EL (cell line): ENCODE results near the gene LPCAT2.
A peak's percentile ranks its signal among the peaks of the same experiment; 100 is the strongest.

Experiments
- DNase-seq: peaks from one replicate; pipeline ENCODE4 v3.0.0-alpha.2; 2016

LPCAT2 gene

DNA sequence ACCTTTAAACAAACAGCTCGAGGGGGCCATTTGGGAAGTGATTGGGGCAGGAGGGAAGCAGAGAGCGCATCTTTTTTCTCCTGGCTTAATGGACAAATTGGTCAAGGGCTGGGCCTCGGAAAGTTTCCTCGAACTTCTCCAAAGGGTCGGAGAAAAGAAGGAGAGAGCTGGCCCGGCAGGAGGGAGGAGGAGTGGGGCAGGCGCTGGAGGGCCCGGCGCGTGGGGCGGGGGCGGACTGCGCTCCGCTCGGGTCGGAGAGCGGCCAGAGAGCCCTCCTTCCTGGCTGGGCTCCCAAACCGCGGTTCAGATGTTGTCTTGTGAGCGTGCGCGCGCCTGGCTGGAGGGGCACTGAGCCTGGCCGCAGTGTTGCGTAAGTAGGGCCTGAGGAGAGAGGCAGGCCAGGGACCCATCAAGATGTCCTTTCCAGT, 28.6 kb upstream of the LPCAT2 start:
- peak; percentile 91 for DNase-seq

DNA sequence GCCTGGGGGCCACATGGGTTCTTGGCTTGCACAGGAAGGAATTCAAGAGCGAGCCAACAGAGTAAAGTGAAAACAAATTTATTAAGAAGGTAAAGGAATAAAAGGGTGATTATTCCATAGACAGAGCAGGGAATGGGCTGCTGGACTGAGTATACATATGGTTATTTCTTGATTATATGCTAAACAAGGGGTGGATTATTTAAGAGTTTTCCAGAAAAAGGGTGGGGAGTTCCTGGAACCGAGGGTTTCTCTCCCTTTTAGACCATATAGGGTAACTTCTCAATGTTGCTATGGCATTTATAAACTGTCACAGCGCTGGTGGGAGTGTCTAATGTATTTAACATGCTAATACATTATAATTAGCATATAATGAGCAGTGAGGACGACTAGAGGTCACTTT, 27.8 kb upstream of the LPCAT2 start:
- no peak for DNase-seq

DNA sequence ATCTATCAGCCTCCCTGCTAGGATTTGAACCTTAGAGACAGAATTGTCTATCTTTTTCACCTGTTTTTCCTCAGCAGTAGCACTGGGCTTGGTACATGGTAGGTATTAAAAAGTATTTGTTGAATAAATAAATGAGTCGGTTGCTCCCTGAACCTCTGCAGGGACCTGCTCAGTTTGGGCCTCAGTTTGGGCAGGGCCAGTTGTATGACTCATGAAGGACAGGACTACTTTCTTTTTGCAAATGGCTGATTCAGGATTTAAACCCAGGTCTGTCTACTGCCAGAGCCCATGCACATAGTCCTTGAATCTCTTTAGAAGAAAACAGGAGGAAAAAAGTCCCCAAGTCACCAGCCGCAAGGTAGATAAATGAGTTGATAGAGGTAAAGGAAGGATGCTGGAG, 26.8 kb upstream of the LPCAT2 start:
- peak; percentile 43 for DNase-seq

DNA sequence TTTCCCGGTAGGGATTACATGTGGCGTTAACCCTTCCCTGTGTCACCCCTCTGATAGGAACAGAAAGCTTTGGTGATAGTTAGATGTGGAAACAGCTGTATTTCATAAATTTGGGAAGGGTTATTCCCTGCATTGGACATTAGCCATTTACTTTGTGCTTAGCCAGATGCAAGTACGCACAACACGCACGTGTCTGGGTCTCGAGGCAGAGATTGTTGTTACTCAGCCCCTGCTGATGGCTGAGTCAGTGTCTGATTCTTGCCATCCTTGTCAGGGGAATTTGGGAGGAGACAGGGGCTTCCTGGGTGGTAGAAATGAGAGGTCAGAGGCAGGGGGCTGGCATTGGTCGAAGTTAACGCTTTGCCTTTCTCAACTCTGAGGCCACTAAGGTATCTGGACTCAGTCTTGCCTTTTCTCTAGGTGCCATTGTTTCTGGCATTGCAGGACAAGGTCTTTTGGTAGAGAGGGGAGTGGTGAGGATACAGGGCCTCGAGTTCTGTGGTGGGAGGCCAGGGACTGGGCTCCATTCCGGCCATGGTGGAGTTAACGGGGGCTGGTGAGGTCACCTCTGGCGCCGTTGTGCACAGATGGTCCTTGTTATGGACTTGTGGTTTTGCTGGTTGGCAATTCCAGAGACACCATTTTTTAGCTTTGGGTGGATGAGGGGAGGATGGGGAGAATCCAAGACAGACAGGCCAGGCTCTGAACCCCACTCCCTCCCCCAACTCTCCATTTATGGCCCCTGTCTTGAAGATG, 21.6 kb upstream of the LPCAT2 start:
- peak; percentile 77 for DNase-seq

DNA sequence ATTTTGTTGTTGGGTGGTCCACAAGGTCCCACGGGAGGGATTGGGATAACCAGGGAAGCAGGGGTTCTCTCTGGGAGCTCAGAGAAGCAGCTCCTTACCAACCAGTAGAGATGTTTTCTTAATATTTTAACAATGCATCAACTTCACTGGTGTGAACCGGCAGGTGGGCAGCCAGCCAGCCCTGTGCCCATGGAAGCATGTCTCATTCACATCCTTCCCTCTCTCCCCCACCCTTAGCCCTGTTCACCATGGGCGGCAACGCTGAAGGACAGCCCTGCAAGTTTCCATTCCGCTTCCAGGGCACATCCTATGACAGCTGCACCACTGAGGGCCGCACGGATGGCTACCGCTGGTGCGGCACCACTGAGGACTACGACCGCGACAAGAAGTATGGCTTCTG, 20.6 kb upstream of the LPCAT2 start:
- no peak for DNase-seq

DNA sequence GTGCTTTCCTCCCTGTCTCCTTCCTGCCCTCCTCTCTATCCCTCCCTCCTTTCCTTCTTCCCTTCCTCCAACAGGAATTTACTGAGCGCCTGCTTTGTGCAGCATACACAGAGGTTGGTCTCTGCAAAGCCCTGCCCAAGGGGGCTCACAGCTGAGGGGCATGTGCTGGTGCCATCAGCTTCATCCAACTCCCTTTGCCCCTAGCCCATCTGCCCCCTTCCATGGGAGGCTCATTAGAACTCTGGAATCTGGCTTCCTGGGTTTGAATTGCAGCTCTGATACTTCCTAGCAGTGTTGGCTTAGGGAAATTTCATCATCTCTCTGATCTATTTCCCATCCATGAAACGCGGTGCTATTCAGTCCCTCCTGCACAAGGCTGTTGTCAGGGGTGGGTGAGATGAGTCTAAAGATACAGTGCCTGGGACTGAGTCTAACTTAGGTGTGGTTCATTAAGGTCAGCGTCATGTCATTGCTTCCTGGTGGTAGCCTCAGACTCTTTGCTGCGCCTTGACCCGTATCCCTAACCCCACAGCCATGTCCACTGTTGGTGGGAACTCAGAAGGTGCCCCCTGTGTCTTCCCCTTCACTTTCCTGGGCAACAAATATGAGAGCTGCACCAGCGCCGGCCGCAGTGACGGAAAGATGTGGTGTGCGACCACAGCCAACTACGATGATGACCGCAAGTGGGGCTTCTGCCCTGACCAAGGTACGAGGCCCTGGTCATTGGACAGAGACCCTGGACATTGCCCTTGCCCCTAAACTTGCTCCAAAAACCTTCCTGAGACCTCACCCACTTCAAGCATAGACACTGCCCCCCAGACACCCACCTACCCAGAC, 19.5 kb upstream of the LPCAT2 start:
- no peak for DNase-seq

DNA sequence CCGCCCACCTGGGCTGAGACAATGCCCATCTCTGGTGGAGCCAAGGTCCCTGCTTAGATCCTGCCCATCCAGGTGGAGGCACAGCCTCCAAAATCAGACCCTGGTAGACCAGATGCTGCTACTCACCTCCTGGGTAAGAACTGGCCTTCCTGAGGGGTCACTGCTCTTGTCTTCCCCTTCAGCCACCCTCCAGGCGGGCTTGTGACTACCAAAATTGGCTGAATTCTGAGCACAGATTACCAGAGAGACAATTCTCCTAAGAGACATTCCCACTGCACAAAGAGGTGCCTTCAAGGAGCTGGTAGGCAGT, 19.0 kb upstream of the LPCAT2 start:
- DNase-seq, result no peak

DNA sequence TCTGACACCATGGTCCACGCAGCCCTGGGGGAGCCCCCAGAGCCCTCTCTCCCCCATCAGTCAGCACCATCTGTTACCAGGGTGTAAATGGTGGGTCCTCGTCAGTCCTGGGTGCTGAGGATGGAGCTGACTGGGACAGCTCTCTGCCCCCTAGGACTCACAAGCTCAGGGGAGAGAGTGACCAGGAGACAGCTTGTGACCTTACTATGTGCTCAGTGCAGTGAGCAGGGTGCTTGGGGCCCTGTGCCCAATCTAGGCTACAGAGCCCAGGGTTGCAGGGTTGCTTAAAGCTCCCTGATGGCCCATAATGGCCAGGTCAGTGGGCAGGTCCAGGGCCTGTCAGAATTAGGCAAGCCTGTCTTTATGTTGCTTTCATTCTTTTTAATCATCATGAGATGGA, 18.6 kb upstream of the LPCAT2 start:
- no peak for DNase-seq

DNA sequence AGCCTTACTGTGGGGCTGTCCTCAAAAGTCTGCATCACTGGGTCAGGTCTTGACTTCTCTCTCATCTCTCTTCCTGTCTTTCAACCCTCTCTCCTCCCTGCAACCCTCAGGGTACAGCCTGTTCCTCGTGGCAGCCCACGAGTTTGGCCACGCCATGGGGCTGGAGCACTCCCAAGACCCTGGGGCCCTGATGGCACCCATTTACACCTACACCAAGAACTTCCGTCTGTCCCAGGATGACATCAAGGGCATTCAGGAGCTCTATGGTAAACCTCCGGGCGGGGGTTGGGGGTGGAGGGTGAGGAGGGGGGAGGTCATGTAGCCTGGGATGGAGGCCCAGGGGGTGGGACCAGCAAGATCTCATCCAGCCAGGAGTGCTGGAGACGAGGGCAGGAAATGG, 17.2 kb upstream of the LPCAT2 start:
- DNase-seq, result no peak

DNA sequence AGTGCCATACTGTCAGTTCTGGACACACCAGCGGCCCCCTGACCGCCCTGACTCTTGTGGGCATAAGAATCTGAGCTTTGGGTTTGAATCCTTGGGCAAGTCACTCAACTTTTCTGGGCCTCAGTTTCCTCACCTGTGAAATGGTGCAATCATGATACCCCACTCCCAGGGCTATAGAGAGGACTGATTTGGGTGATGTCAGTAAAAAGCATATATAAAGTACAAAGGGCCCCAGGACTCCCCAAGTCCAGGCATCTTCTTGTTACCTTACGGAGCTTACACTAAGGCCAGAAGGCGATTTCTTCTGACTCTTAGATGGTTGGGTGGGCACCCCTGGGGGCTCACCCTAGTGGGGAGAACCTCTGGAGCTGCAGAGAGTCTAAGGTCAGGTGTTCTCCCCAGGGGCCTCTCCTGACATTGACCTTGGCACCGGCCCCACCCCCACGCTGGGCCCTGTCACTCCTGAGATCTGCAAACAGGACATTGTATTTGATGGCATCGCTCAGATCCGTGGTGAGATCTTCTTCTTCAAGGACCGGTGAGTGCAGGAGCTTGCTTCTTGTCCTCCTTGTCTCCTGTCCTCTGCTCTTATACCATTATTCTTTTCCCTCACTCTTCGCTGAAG, 16.0 kb upstream of the LPCAT2 start:
- no peak for DNase-seq

DNA sequence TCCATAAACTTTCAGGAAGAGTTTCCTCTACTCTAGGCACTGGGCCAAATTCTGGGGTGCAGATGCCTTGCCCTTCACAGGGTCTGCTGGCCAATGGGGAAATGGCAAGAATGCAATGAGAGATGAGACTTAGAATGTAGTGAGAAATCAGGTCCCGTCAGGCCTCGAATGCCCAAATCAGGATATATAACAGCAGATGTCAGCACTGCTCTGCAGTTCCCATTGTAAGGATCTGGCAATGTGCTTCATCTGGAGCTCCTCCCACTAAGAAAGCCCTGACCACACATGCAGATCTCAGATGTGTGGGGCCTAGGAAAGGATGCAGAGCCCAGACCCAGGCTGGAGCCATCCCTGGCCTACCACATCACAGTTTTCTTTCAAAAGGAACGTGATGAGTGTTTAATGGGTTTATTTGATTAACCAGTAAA, 13.9 kb upstream of the LPCAT2 start:
- peak; percentile 86 for DNase-seq

DNA sequence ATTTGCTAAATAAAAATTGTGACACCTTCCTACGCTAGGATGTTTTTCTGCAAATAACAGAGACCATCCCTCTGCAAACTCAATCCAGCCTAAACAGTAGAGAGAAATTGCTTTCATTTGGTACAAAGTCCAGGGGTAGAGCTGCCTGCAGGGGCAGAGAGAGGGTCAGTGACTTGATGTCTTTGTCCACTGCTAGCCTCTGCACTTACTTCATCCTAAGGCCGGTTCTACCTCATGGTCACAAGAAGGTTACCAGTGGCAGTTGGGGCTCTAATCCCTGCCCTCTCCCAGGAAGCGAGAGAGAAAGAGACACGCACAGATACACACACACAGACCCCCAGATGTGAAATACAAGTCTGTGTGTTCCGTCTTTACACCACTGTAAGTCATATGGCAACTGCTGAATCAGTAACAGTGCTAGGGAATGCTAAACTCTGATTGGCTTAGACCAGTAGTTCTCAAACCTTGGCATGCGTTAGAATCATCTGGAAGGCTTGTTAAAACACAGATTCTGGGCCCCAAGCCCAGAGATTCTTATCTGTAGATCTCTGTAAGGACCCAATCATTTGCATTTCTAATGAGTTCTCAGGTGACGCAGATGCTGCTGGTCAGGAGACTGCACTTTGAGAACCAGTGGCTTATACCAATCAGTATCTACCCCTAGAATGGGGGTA, 13.1 kb upstream of the LPCAT2 start:
- DNase-seq, result peak; percentile 70

DNA sequence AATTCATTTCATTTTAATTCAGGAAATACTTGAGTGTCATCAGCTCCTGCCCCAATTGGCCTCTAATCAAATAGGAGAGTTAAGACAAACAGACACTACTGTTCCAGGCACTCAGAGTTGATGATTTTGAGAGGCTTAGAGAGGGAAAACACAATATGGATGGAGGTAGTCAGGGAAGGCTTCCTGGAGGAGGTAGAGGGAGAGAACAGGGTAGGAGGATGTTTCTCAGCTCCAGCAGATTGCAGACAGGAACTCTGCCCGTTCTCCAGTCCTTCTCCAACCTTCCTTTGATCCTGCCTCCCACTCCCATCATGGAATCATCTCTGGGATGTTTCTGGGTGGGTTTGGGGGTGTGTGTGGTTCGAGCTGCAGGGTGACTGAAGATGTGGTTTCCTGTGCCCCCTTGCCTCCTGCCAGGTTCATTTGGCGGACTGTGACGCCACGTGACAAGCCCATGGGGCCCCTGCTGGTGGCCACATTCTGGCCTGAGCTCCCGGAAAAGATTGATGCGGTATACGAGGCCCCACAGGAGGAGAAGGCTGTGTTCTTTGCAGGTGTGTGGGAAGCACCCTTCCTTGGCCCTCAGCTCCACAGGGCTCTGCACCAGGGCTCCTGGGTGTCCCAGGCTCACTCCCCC, 12.2 kb upstream of the LPCAT2 start:
- DNase-seq, result no peak

DNA sequence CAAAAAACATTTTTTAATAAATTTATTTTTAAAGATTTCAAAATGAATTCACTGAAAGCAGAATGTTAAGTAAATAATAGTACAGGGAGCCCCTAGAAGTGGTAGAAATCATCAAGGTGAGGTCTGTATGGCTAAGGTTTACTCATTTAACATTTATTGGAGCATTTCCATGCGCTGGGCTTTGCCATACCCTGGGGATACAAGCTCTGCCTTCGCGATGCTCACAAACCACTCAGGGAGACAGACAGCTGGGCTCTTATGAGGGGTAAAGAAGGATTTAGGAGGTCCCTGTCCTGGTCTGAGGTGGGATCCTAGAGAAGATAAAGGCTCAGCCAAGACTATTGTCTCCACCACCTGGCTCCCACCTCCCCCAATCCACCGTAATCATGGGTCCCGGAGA, 11.3 kb upstream of the LPCAT2 start:
- DNase-seq, result no peak

DNA sequence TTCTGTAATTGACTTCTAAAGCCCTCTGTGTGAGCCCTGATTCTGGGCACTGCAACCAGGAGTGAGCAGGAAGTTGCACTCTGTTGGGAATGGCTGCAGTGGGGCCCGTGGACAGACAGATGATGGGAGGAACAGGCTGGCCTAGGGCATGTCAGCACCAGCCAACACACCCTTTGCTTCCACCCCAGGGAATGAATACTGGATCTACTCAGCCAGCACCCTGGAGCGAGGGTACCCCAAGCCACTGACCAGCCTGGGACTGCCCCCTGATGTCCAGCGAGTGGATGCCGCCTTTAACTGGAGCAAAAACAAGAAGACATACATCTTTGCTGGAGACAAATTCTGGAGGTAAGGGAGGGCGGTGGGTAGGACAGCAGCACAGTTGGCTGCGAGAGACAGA, 10.8 kb upstream of the LPCAT2 start:
- DNase-seq, result no peak

DNA sequence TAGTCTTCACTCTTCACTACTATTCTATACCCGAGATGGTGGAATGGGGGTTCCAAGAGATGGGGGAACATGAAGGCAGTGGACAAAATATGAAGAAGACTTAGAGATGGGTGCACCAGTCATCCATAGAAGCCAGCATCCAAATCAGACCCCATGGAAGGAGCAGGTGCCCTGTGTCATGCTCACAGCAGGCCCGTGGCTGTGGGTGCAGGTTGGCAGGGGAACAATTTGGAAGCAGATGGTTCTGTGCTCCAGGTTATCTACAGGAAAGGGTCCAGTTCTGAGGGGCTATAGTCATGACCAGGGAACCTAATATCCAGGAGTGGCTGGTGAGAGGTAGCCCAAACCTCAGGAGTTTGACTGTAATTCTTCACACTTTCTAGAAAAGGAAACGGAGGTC, 9.6 kb upstream of the LPCAT2 start:
- no peak for DNase-seq

DNA sequence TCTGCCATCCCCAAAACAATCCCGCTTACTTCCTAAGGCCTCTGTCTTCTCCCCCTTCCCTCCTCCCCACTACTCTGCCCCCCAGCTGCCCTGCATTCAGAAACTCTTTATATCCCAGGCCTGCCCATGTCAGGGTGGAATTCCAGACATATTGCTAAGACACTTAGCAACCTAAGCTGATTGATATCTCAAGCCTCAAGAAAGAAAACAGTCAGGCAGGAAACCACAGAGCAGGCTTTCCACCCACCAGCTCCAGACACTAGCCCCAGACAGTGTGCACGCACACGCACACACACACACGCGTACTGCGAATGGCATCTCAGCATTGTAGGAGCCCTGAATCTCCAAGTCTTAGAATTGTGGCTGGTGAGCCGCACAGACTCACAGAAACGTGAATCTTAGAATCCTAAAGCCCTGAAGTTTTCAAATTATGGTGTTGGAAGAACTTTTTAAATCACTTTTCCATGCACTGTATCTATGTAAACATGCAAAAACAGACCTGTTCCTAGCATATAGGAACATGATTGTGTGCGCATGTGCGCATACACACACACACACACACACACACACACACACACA, 8.8 kb upstream of the LPCAT2 start:
- peak; percentile 98 for DNase-seq

DNA sequence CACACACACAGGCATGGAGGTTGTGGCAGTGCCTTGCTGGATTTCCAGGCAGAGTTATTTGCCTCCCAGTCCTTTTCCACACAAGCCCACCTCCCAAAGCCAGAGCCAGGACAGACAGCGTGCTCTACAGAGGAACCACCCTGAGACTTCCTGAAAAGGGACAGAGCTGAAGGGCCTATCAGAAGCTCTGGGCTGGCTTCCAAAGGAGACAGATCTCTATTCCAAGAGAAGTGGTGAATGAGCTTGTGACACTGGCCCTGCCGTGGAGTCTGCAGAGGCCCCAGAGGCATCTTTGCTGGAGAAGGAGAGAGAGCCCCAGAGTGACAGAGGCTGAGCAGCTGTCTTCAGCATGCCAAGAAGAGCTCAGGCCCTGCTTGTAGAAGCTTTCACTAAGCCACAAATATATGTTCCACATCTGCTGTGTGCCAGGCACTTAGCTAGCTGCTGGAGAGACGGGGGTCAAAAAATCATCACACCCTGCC, 8.3 kb upstream of the LPCAT2 start:
- peak; percentile 71 for DNase-seq

DNA sequence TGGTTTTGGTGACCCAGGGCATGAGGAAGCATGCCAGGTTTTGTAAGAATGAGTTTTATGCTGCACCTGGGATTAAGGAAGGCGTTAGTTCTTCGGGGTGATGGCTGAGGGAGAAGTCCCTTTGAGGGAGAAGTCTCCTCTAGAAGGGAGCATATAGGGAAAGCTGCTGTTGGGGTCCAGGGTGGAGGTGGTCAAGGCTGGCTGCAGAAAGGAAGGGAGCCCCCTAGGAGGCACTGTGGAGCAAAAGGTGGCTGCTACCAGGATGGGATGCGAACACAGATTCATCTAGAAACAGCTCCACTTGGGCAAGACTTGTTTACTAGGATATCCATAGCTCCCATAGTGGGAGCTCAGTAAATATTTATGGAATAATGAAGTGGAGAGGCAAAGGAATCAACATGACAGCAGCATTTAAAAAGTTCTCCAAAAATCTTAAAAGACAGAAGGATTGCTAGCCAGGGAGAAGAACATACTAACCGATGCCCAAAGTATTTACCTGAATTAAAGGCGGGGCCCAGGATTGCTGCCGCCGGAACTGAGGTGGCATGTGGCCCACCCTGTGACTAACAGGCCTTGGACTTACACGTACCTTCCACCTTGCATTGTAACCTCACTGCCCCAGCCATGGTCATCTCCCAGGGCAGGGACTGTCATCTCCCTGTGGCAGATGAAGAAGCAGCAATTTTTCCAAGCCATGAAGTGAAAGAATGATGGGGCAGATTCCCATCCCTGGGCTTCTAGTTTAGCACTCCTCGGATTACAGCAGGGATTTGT, 7.1 kb upstream of the LPCAT2 start:
- no peak for DNase-seq

DNA sequence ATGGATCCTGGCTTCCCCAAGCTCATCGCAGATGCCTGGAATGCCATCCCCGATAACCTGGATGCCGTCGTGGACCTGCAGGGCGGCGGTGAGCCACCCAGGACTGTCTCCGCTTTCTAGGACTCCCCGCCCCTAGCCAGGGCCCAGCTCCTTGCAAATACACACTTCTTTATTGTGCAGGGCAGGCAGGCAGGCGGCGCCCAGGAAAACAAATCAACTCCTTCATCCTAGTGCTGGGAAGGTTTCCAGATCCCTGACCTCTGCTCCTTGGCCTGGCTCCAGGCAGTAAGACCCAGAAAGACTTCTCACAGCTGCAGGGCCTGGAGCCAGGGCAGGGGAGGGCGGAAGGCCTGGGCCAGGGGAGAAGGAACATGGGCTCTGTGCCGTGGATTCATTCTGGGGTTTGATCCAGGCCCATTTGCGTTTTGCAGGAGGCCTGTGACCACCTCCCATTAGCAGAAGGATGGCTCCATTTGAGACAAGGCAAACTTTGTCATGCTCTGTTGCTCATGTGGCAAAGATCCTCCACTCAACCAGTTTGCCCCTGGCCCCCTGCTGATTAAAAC, 6.0 kb upstream of the LPCAT2 start:
- DNase-seq, result peak; percentile 87
